ENCODE data around the gene FAM200C. TPM values are rescaled to one million over a fixed set of nuclear protein-coding genes. Genes with fewer than 3 reads are reported as not detected.

Gene FAM200C
- total RNA-seq, 1 experiment from 2014 or later, result 4.2 TPM

DNA sequence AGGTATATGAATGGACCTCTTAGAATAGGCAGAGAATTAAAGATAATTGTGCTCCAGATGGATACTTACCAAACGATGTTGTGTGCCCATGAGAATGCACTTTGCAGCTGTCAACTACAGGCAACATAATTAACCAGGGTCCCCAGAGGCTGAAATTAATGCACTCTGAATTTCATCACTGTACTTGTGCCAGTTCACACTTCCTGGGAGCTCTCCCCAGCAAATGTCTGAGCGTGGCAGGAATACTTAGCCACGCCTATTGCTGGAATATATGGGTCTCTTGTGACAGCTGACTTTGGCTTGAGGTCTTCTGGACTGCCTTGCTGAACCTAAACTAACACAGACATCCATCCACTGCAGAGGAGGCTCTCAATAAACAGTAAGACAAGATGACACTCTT lies 17.5 kb downstream of the FAM200C start:
- Histone ChIP-seq H3K79me2 (ENCODE audit: insufficient read depth, low read length) (no peaks in the 10 kb centered on the region), H3K9me2 (ENCODE audit: insufficient read depth) (no peaks in the 10 kb centered on the region), H3K9ac (ENCODE audit: low read length) (no peak overlapping the region), H3K4me1 (ENCODE audit: control insufficient read depth in 1 of 2, insufficient read depth in 2 of 2, low read length in 2 of 2) (no peaks in the 10 kb centered on the region), H2AFZ (ENCODE audit: low read depth, low read length, poor library complexity, severe bottlenecking) (no peak overlapping the region), H3K36me3 (ENCODE audit: control insufficient read depth in 1 of 2, insufficient read depth in 2 of 2, low read length in 2 of 2) (no peaks in the 10 kb centered on the region), H3K4me3 (replicated peaks in 1 of 2; ENCODE audit: low read depth in 1 of 2, low read length in 2 of 2) (no peak overlapping the region), H4K20me1 (ENCODE audit: insufficient read depth) (no peaks in the 10 kb centered on the region), H3K27me3 (ENCODE audit: insufficient read depth, low read length) (peaks cover 5% of the 10 kb centered on the region; the same call in 1 of the 2 replicates), H3K4me2 (ENCODE audit: low read length) (no peak overlapping the region), H3K27ac (ENCODE audit: low read depth, low read length) (no peak overlapping the region), H3K9me3 (ENCODE audit: control insufficient read depth in 1 of 2, insufficient read depth in 1 of 2, low read depth in 1 of 2, low read length in 2 of 2) (no peaks in the 10 kb centered on the region; a peak in 1 of 4 replicates)
- ATAC-seq (no peak), DNase-seq (ENCODE audit: low read depth, low spot score) (no peak)
- TF ChIP-seq, protein P1, sequence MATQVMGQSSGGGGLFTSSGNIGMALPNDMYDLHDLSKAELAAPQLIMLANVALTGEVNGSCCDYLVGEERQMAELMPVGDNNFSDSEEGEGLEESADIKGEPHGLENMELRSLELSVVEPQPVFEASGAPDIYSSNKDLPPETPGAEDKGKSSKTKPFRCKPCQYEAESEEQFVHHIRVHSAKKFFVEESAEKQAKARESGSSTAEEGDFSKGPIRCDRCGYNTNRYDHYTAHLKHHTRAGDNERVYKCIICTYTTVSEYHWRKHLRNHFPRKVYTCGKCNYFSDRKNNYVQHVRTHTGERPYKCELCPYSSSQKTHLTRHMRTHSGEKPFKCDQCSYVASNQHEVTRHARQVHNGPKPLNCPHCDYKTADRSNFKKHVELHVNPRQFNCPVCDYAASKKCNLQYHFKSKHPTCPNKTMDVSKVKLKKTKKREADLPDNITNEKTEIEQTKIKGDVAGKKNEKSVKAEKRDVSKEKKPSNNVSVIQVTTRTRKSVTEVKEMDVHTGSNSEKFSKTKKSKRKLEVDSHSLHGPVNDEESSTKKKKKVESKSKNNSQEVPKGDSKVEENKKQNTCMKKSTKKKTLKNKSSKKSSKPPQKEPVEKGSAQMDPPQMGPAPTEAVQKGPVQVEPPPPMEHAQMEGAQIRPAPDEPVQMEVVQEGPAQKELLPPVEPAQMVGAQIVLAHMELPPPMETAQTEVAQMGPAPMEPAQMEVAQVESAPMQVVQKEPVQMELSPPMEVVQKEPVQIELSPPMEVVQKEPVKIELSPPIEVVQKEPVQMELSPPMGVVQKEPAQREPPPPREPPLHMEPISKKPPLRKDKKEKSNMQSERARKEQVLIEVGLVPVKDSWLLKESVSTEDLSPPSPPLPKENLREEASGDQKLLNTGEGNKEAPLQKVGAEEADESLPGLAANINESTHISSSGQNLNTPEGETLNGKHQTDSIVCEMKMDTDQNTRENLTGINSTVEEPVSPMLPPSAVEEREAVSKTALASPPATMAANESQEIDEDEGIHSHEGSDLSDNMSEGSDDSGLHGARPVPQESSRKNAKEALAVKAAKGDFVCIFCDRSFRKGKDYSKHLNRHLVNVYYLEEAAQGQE (IDR thresholded peaks at IDR 0.05; ENCODE audit: low read depth), result no peak
- TF ChIP-seq CEBPB (IDR thresholded peaks at IDR 0.05; ENCODE audit: low read depth) (no peak), YY1 (IDR thresholded peaks at IDR 0.05; ENCODE audit: extremely low read depth, insufficient replicate concordance, low read depth, low read length) (no peak), CBX3 (IDR thresholded peaks at IDR 0.05; ENCODE audit: low read depth) (no peak), ZFX (IDR thresholded peaks at IDR 0.05) (no peak), ELF1 (IDR thresholded peaks at IDR 0.05; ENCODE audit: borderline replicate concordance, low read depth) (no peak), SIN3A (IDR thresholded peaks at IDR 0.05; ENCODE audit: low read depth) (no peak), POLR2A (IDR thresholded peaks at IDR 0.05; ENCODE audit: borderline replicate concordance, extremely low read depth, insufficient read depth, insufficient read length) (no peak), SP1 (IDR thresholded peaks at IDR 0.05; ENCODE audit: low read depth) (no peak), SRF (IDR thresholded peaks at IDR 0.05; ENCODE audit: low read depth) (no peak), EZH2 (IDR thresholded peaks at IDR 0.05) (no peak), FOSL1 (IDR thresholded peaks at IDR 0.05; ENCODE audit: low read depth) (no peak), TCF7L2 (IDR thresholded peaks at IDR 0.05; ENCODE audit: borderline replicate concordance, extremely low read depth, insufficient read depth, insufficient read length) (no peak), POLR2AphosphoS5 (IDR thresholded peaks at IDR 0.05; ENCODE audit: low read depth, low read length) (no peak), RAD21 (IDR thresholded peaks at IDR 0.05; ENCODE audit: low read depth) (no peak)
- TF ChIP-seq, protein P2, sequence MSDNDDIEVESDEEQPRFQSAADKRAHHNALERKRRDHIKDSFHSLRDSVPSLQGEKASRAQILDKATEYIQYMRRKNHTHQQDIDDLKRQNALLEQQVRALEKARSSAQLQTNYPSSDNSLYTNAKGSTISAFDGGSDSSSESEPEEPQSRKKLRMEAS (IDR thresholded peaks at IDR 0.05), result no peak
- TF ChIP-seq, protein P3, sequence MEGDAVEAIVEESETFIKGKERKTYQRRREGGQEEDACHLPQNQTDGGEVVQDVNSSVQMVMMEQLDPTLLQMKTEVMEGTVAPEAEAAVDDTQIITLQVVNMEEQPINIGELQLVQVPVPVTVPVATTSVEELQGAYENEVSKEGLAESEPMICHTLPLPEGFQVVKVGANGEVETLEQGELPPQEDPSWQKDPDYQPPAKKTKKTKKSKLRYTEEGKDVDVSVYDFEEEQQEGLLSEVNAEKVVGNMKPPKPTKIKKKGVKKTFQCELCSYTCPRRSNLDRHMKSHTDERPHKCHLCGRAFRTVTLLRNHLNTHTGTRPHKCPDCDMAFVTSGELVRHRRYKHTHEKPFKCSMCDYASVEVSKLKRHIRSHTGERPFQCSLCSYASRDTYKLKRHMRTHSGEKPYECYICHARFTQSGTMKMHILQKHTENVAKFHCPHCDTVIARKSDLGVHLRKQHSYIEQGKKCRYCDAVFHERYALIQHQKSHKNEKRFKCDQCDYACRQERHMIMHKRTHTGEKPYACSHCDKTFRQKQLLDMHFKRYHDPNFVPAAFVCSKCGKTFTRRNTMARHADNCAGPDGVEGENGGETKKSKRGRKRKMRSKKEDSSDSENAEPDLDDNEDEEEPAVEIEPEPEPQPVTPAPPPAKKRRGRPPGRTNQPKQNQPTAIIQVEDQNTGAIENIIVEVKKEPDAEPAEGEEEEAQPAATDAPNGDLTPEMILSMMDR (IDR thresholded peaks at IDR 0.05 in 2 of 3, conservative IDR thresholded peaks at IDR 0.05 in 1 of 3; ENCODE audit: borderline replicate concordance in 1 of 3, insufficient read depth in 1 of 3, low read depth in 2 of 3, low read length in 2 of 3), result no peak
- TF ChIP-seq, protein P4, sequence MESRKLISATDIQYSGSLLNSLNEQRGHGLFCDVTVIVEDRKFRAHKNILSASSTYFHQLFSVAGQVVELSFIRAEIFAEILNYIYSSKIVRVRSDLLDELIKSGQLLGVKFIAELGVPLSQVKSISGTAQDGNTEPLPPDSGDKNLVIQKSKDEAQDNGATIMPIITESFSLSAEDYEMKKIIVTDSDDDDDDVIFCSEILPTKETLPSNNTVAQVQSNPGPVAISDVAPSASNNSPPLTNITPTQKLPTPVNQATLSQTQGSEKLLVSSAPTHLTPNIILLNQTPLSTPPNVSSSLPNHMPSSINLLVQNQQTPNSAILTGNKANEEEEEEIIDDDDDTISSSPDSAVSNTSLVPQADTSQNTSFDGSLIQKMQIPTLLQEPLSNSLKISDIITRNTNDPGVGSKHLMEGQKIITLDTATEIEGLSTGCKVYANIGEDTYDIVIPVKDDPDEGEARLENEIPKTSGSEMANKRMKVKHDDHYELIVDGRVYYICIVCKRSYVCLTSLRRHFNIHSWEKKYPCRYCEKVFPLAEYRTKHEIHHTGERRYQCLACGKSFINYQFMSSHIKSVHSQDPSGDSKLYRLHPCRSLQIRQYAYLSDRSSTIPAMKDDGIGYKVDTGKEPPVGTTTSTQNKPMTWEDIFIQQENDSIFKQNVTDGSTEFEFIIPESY (IDR thresholded peaks at IDR 0.05; ENCODE audit: extremely low read depth, insufficient replicate concordance, low read length), result no peak
- TF ChIP-seq, protein P5, sequence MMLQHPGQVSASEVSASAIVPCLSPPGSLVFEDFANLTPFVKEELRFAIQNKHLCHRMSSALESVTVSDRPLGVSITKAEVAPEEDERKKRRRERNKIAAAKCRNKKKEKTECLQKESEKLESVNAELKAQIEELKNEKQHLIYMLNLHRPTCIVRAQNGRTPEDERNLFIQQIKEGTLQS (IDR thresholded peaks at IDR 0.05), result no peak
- CTCF ChIA-PET, result no interaction called here
- RAD21 ChIA-PET (ENCODE audit: low non-redundant PET in 1 of 2, low total read pairs in 2 of 2, uncharacterized antibody in 2 of 2, unreplicated experiment in 2 of 2), result no interaction called here
- BruUV-seq (replicated peaks), result no TSS peak
- POLR2A ChIA-PET, result no interaction called here
- intact Hi-C loops (cut with micrococcal nuclease), result no loop called here
